ENCODE results near the gene FYN.
"Not testable (repeated sequence)": the region's sequence is repeated elsewhere in the genome, so short reads cannot be mapped to it uniquely, and the experiment has no call there.

FYN gene

DNA sequence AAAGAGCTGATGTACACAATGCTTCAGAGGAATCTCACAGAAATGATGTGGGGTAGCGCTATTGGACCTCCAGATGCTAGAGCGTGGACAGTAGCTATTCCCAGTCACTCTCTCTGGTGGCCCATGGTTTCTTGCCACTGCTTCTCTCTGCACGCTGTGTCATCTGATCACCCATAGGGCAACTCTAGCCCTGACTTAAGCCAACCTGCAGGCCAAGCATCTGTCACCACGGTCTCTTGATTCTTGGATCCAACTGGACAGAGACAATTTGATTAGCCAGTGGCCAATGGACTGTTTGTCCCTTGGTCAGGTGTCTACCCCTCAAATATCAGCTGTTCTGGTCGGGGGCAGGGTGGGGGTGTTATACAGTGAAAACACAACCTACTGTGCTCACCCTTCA, 225.2 kb downstream of the FYN start:
- FAIRE-seq: no peak

DNA sequence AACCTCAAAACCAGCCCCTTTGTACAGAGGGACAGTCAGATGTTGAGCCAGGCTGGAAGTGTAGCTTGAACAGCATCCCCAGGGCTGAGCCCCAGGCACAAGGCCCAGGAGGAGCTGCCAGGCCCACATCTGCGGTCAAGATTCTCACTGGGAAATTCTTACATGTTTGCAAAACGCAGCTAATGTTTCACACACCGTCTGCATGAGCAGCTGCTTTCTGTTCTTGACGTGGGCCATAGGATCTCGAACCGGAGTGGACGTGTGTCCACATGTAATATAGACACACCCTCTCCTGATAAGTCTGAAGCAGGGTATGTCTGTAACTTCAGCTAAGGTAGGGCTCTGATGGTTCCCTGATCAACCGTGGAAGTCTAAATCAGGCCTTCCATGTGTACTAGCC, 226.3 kb downstream of the FYN start:
- no peak for FAIRE-seq

DNA sequence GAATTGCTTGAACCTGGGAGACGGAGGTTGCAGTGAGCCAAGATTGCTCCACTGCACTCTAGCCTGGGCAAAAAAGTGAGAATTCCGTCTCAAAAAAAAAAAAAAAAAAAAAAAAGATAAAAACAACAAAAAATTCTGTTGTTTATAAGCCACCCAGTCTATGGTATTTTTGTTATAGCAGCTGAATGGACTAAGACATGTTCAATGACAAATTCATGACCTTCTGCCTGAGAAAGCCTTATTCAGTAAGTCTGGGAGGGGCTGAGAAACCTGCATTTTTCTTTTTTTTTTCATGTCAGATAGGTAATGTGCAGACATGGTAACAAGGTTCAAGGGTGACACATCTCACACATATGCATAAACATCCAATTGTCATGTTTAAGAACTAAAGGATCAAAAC, 227.2 kb downstream of the FYN start:
- no peak for FAIRE-seq

DNA sequence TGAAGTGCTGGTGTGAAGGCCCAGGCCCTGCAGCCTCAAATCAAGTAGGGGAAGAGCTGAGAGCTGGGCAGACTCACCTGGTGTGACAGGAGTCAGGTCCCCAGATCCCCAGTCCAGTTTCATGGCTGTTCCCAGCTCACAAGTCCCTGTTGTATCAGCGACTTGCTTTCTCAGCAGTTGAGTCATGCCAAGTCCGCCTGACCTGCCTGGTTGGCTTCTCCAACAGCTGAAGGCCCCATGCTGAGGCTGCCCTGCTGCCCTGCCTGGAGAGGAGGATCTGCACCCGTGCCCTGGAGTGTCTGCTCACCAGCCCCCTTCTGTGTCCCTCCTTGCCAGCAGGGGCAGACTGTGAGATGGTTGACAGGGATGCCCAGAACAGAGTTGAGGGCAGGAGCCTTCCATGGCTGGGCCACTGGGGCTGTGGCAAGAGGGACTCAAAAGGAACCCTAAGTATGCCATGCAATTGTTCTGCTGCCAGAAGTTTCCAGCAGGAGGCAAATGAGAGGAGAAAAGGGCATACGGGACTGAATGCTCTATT, 228.3 kb downstream of the FYN start:
- FAIRE-seq: no peak

DNA sequence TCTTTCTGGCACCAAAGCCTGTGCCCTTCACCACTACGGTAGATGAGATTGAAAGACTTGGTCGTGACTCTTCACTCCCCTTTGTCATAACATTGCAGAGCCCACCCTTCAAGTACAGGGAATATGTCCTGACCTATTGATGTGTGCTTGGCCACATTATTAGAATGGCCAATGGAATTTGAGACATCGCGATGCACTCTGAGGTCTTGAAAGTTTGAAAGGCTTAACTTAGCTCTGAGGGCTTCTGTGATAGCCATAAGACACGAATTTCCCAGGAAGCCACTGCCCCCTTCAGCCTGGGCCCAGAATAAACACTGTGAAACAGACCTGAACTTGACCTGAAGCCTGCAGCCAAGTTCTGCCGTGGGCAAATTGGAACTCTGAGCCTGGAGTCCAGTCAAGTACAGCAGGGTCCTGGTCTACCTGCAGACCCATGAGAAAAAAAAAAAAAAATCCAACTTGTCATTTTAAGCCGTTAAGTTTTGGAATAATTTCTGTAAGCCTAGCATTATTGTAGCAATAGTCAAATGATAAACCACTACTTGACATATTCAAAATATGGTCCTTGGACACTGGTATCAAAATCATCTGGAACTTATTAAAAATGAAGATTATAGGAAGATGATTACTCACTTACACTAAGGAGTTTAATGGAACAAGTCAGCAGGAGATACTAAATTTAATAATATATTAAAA, 230.6 kb downstream of the FYN start:
- no peak for FAIRE-seq

DNA sequence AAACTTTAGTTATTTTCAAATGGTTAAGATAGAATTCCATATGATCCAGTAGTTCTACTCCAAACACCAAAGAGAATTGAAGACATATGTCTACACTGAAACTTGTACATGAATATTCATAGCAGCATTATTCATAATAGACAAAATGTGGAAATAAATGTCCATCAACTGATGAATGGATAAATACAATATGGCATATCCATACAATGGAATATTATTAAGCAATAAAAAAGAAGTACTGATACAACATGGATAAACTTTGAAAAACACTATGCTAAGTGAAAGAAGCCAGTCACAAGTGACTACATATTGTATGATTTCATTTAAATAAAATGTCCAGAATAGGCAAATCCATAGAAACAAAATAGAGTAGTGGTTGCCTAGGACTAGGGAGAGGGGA, 234.0 kb downstream of the FYN start:
- no peak for FAIRE-seq

DNA sequence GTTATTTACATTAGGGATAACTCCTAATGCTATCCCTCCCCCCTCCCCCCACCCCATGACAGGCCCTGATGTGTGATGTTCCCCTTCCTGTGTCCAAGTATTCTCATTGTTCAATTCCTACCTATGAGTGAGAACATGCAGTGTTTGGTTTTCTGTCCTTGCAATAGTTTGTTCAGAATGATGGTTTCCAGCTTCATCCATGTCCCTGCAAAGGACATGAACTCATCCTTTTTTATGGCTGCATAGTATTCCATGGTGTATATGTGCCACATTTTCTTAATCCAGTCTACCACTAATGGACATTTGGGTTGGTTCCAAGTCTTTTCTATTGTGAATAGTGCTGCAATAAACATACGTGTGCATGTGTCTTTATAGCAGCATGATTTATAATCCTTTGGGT, 238.3 kb downstream of the FYN start:
- not testable (repeated sequence) for FAIRE-seq

DNA sequence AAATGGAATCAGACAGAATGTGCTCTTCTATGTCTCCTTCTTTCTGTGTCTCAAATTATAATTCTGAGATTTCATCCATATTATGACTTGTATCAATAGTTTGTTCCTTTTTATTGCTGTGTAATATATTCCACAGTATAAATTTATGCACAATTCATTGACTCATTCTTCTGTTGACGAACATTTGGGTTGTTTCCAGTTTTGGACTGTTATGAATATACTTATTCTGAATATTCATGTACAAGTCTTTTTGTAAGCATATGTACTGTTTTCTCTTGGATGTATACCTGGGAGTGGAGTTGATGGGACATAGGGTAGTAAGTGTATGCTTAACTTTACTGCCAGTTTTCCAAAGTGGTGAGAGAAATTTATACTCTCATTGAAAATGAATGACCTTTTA, 239.4 kb downstream of the FYN start:
- FAIRE-seq: no peak

DNA sequence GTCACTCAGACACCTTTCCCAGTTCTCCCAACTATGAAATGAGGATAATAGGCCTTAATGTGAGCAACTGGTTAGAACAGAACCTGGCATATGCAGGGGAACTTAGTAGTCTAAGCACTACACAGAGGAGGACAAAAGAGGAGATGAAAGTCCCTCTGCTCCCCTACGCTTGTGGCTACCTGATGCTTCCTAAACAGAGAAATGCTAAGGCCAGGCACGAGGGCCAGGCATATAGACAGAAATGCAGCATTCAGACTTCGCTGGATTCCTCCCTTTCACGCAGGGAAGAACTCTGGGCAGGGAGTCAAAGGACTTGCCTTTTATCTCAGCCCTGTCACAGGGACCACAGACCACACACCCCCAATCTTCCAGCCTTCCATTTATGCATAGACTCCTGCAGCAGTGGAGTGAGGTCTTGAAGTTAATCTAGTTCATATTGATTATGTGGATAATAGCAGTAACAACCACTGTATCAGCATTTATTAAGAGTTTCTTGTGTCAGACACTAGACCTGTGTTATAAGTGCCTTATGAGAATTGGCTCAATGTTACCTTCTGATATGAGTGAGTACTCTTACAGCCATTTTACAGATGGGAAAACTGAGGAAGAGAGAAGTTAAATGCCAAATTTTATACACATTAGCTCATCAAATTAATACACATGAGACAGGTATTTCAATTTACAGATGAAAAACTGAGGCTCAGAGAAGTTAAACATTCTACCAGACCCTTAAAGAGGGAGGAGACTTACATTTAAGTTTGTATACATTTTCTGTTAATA, 240.6 kb downstream of the FYN start:
- no peak for FAIRE-seq

DNA sequence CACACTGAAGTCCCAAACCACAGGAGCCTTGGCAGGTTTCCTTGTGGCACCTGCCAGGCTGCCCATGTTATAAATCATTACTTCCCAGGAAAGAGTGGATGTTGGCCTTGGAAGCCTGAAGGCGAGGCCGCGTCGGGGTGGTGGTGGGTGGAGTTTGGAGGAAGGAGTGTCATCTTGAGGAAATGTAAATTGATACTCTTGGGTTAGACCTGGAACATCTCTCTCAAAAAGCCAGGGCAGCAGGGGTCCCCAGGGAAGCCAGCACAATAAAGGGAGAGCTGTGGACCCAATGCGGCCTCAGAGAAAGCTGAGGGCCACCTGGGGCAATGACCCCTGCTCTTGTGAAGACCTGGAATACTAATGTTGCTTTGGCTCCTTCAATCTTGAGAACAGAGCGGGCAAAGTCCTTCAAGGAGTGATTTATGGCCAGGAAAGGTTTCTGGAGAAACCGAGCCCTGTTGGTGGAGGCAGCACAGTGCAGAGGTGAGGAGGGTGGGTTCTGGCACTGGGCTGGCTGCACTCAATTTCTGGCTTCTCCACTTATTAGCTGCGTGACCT, 241.3 kb downstream of the FYN start:
- no peak for FAIRE-seq

DNA sequence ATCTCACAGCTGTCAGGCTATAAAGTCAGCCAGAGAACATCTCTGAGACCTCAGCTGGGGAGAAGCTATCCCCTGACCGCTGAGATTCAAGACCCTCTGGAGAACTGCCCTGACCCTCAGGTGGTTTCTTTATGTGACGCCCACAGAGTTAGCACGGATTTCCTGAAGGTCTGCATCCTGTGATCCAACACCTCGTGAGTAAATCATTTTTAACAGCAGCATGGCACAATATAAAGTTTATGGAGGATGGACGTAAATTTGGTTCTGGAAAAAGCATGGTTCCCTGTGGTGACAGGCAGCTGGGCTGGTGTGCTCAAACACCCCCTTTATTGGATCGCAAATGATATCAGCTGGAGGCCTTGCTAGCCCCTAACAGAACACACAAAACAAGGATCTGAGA, 242.2 kb downstream of the FYN start:
- no peak for FAIRE-seq

DNA sequence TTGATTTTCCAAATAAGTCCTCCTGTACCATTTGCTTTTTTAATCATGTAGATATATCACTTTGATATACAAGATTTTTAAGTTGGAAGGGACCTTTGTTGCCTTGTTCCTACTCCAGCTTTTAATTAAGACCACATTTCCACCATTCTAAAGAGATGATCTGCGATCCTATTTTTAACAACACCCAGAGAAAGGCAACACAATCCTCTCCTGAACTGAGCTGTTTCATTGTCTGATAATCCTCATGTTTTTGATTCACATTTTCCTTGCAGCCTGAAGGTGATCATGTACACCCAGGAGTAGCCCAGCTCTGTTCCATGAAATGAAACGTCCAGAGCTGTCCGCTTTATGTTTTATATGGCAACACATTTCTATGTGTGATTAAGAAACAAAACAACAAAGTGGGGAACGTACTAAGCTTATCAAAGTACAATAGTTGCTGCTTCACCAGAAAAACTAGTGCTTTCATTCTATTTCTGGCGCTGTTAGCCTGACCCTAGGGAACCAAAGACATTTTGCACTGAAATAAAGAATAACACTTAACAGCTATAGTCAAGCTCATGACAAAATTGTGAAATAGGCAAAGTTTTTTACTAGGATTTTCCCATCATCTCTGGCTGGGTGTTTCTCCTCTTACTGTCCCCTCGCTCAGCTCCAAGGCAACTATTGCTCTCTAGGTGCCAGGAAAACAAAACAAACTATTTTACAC, 245.0 kb downstream of the FYN start:
- FAIRE-seq: no peak

DNA sequence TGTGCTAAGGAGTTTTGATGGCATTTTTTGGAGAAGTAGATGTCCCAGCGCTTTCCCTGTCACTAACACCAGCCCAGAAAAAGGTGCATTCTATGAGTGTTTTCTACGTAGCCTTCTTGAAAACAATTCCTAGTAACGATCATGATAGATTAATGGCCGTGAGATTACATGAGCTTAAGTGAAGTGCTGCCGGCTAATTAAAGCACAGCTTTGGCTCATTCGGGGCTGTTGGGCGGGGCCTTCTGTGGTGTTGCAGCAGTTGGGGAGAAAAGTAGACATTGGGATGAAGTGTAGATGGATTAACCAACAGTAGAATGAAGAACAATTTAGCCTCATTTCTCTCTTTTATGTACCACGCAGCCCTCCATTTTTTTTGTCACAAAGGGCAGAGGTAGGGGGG, 246.8 kb downstream of the FYN start:
- FAIRE-seq: no peak

DNA sequence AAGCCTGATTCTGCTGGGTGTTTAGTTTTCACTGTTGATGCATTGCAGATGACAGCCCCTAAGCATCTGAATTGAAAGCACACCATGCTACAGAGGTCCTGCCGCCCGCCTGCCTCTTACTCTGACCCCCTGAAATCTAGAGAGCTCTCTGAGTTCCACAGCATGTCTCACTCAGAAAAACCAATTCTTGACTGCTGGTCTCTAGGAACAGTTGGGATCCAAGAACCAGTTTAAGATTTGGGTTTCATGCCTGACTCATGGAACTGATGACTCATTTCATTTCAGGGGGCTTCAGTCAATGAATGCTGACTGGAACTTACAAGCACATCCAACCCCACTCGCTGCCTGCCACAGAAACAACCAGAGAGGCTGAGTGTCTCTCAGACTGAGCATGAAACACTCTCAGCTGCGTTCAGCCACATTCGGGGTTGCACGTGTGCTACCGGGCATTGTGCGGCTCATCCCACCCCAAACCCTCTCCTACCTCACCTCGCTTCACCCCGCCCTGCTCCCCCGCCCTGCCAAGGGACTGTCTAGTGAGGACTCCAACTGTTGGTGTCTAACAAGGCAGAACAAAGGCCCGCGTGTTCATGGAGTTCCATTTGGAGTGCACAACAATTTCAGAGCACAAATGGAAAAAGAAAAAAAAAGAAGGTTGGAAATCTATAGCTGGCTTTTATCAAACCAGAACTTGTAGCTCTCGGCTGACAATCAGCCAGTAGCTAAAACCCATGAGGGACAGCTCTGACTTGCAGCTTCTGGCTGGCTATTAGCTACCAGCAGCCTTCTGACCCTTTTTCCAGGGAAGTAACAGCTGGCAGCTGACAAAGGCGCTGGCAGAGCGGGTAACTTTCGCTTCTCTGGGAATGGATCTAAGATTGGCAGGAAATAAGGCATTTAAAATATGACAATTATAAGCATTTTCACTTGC, 247.5 kb downstream of the FYN start:
- FAIRE-seq: no peak

DNA sequence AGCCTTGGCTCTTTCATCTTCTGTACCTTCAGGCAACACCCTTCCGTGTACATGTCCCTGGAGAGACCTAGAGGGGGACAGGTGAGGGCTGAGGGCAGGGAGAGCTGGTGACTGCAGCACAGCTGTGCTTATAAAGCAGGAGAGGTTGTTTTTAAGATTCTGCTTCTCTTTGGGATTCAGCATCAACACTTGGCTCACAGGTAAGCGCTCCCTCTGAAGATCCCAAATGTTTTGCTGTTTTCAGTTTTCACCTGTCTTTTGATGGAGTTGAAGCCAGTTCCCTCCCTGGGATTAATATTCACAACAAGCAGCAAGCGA, 248.2 kb downstream of the FYN start:
- FAIRE-seq: no peak

DNA sequence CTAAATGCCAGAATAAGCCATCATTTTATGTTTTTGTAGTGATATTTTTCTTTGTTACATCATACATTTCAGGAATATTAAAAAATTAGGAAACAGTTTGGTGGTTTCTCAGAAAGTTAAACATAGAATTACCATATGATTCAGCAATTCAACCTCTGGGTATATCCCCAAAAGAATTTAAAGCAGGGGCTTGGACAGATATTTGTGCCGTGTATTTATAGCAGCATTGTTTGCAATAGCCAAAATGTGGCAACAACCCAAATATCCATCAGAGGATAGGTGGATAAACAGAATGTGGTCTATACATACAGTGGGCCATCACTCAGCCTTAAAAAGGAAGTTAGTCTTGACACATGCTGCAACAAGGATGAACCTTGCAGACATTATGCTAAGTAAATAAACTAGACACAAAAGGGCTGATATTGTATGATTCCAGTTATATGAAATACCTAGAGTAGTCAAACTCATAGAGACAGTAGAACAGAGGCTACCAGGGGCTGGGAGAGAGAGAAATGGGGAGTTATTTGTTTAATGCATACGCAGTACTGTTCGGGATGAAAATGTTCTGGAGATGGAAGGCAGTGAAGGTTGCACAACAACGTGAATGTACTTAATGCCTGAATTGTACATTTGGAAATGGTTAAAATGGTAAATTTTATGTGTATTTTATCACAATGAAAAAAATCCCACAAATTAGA, 248.7 kb downstream of the FYN start:
- no peak for FAIRE-seq

DNA sequence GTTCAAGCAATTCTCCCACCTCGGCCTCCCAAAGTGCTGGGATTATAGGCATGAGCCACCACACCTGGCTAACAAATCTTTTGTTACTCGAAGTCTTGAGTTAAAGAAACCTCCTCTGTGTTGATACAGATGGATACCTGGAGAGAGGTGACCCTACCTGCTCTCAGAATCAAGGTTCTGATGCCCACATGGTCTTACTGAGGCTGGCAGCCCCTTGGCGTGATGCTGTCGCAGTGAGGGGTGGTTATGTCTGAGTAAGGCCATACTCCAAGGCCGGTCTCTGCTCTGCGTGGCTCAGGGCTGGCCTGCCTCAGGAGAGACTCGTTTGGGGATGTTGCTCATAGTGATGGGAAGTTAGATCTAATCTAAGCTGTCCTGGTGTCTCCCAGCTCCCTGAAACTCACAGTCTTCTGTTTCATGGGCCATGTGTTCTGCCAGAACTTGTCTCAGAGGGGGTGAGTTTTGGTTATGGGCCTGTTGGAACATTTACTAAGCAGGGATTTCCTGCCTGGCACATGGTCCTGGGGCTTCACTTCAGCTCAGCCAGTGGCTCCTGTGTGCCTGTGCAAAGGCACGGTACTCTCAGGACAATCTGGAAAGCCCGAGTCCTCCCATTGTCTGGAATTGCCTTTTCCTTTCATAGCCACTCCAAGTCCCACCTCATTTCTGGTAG, 250.1 kb downstream of the FYN start:
- no peak for FAIRE-seq

DNA sequence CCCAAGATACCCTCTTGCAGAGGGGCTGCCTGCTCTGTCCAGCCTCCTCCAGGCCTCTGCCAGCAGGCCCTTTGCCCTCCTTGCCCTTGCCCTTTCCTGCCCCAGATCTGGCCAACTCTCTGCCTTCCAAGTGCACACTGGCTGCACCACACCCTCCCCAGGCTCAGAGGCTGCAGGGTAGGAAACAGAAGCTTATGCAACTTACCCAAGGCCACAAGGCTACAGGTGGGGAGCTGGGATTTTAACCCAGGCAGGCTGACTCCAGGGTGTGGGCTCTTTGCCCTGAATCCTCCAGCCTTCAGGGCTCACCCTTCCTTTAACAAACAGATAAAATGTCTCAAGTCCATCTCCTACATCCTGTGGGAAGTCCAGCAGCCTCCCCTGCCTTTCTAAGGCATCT, 253.1 kb downstream of the FYN start:
- no peak for FAIRE-seq

DNA sequence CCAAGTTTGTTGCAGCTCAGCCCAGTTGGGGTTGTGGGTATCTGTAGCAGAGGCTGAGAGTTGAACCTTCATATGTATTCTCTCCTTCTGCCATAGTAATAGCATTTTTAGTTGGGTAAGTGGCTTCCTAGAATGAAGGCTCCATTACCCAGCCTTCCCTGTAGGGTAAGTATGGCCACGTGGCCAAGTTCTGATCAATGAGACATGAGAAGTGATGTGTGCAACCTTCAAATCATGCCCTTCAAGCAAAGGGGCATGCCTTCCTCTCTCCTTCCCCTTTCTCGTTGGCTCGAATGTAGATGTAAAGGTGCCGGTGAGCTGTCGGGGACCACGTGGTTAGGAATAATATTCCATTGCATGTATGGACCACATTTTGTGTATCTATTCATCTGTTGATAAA, 254.8 kb downstream of the FYN start:
- no peak for FAIRE-seq

DNA sequence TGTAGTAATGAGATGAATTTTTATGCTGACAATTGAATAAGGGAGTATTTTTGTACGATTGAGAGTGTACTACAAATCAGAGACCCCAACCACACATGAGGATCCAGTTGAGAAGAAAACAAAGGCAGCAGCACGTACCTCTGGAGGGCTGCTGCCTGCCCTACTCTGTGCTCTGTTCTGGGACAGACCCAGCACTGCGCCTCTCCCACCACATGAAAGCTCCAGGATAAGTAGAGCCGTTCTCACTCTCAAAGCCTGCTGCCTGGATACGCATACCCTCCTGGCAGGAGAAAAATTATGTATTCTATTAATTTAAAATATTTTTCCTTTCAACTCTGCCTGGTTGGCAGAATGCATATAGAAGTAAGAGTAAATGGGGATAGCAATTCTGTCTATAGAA, 256.1 kb downstream of the FYN start:
- no peak for FAIRE-seq

DNA sequence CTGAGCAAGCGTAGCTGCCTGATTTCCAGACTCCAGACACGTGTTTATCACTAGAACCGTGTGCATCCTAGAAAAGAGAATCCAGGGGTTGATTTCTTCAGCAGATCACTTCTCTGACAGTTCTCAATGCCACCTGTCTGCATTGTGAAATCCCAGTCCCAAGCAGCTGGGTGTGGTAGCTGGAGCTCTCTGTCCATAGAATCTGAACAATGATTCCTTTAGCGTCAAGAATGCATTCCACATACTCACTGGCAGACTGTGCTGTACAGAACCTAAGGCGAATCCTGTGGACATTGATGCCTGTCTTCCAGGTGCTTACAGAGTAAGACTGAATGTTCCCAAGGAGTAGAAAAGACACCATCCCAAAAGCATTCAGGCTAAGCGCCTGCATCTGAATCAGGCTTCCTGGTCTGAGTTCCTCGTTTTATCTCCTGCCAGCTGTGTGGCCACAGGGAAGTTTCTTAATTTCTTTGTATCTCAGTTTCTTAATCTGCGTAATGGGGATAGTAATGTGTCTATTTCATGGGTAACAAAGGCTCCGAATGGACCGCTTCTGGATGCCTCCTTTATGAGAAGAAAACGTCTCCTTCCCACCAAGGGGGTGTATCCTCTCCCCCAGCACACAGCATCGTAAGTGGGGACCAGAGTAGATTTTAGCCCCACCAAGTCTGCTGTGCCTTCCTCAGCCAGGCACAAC, 257.2 kb downstream of the FYN start:
- FAIRE-seq: no peak

All from TTC549 (cell line).